ENCODE measurements around the gene GRIA3.

Gene GRIA3

GRCh38 chrX:123219916-123220315, 35.8 kb downstream of the GRIA3 start:
- no peak for TF ChIP-seq CTCF (IDR thresholded peaks at IDR 0.05; ENCODE audit: low read depth, low read length, missing control alignments)
- H3K4me3 ChIP-seq (replicated peaks; ENCODE audit: low read depth, low read length): no peak overlapping the region
- DNase-seq (ENCODE audit: extremely low read depth, low read depth): no peak

- TF ChIP-seq CTCF (IDR thresholded peaks at IDR 0.05; ENCODE audit: low read depth, low read length, missing control alignments): no peak
- H3K4me3 ChIP-seq (replicated peaks; ENCODE audit: low read depth, low read length): no peak overlapping the region
- no peak for DNase-seq (ENCODE audit: extremely low read depth, low read depth)
These were observed 38.8 kb downstream of the GRIA3 start for GRCh38 chrX:123222920-123223319.

- TF ChIP-seq CTCF (IDR thresholded peaks at IDR 0.05; ENCODE audit: low read depth, low read length, missing control alignments): no peak
- no peak for DNase-seq (ENCODE audit: extremely low read depth, low read depth)
- H3K4me3 ChIP-seq (replicated peaks; ENCODE audit: low read depth, low read length): no peak overlapping the region
These were observed 39.3 kb downstream of the GRIA3 start for GRCh38 chrX:123223409-123223808.

- no peak overlapping the region for H3K4me3 ChIP-seq (replicated peaks; ENCODE audit: low read depth, low read length)
- no peak for TF ChIP-seq CTCF (IDR thresholded peaks at IDR 0.05; ENCODE audit: low read depth, low read length, missing control alignments)
- DNase-seq (ENCODE audit: extremely low read depth, low read depth): no peak
These were observed 39.8 kb downstream of the GRIA3 start for GRCh38 chrX:123223859-123224258.

- no peak for DNase-seq (ENCODE audit: extremely low read depth, low read depth)
- H3K4me3 ChIP-seq (replicated peaks; ENCODE audit: low read depth, low read length): no peak overlapping the region
These were observed 46.7 kb downstream of the GRIA3 start for GRCh38 chrX:123230798-123231197.

GRCh38 chrX:123236859-123237258, 52.8 kb downstream of the GRIA3 start:
- no peak for TF ChIP-seq CTCF (IDR thresholded peaks at IDR 0.05; ENCODE audit: low read depth, low read length, missing control alignments)
- no peak overlapping the region for H3K4me3 ChIP-seq (replicated peaks; ENCODE audit: low read depth, low read length)
- DNase-seq (ENCODE audit: extremely low read depth, low read depth): no peak

More at GRCh38 chrX:123230798-123231197, 46.7 kb downstream of the GRIA3 start:
- no peak for TF ChIP-seq CTCF (IDR thresholded peaks at IDR 0.05; ENCODE audit: low read depth, low read length, missing control alignments)

- DNase-seq (ENCODE audit: extremely low read depth, low read depth): no peak
- TF ChIP-seq CTCF (IDR thresholded peaks at IDR 0.05; ENCODE audit: low read depth, low read length, missing control alignments): no peak
- no peak overlapping the region for H3K4me3 ChIP-seq (replicated peaks; ENCODE audit: low read depth, low read length)
These were observed 53.2 kb downstream of the GRIA3 start for GRCh38 chrX:123237271-123237670.

Measured in HFF-Myc (cell line).